NCI-H2107 treated with DMSO at 0.1 percent for 48 hours (cell line): Measurements from ENCODE around the gene SNX11.
A peak's percentile ranks its signal among the peaks of the same experiment; 100 is the strongest.

Experiments
- DNase-seq: peaks from one replicate; lab custom pipeline; 2025; ENCODE audit not compliant: unreplicated experiment; lab: John Stamatoyannopoulos, UW

Gene SNX11

GRCh38 chr17:48129981-48130380, 22.4 kb downstream of the SNX11 start:
- DNase-seq: no peak

- DNase-seq: peak; percentile 69
These were observed 23.8 kb downstream of the SNX11 start for GRCh38 chr17:48131216-48131824.

- DNase-seq: no peak
These were observed 24.8 kb downstream of the SNX11 start for GRCh38 chr17:48132385-48132784.

DNA sequence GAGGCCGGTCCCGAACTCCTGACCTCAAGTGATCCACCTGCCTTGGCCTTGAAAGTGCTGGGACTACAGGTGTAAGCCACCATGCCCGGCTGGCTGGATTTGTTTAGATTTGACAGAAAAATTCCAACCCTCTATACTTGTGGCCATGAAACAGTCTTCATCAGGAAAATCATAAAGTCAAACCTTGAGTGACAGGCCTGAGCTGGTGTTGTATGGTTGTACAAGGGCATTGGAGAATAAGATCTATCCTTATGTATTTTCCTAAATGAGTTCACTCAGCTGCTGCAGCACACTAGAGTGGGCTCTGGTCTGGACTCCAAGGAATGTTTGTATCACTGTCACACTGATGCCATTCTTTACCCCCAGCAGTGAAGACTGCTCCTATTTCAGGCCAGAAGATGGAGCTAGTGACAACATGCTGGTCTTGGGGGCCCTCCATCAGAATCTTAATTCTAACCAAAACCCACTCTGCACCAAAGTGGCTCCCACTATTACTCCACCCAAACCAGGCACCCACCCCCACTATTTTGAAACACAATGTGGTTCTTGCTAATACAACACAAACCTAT, 27.4 kb downstream of the SNX11 start:
- DNase-seq: no peak

GRCh38 chr17:48137656-48138055, 30.1 kb downstream of the SNX11 start:
- DNase-seq: no peak

- no peak for DNase-seq
These were observed 32.4 kb downstream of the SNX11 start for GRCh38 chr17:48139944-48140343.

DNA sequence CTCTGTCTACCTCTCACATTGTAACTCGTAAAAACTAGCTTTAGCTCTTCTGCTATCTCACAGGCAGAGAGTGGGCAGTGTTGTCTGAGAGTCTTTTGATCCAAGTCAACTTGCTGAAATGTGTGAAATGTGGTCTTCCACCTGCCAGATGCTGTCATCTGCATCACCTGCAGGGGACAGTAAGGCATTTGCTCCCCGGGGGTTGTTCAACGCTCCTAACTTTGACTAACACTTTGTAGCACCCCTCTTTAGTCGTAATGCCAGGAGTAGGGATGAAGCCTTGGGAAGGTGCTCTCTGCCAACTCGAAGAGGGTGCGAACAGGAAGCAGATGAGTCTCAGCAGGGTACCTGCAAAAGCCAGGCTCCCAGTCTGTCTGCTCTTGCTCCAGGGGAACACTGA, 36.1 kb downstream of the SNX11 start:
- no peak for DNase-seq

GRCh38 chr17:48144231-48144630, 36.7 kb downstream of the SNX11 start:
- DNase-seq: no peak

DNA sequence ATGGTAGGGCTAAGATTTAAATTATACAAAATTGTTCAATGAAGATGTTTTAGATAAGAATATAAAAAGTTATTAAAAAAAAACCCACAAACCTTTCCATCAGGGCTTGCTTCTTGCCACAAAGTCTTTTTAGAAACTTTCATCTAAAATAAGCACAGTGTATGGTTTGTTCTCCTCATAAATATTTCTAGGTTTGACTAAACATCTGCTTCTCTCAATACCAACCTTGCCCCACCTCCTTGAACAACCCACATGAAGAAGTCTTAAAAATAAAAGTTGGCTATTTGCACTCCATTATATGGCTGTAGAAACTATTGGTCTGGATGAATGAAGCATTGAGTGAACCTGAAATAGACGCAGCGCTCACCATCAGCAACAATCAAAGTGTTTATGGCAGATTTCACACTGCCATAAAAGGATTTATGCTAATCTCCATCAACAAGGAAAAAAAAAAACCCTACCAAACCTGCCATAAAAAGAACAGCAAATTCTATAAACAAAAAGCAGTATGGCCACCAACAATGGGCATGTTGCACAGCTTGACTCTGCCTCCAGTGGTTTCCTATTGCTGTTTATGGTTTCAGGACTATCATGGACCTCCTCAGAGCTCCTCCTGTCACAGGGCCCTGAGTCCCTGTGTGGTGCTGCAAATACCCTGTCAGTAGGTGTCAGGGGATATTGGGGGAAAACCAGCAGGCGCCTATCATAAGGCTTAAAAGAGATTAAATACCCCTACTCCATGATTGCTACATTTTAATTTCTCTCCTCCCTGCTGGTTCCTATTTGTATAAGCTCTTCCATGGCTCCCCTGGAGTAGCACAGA, 37.6 kb downstream of the SNX11 start:
- DNase-seq: no peak

DNA sequence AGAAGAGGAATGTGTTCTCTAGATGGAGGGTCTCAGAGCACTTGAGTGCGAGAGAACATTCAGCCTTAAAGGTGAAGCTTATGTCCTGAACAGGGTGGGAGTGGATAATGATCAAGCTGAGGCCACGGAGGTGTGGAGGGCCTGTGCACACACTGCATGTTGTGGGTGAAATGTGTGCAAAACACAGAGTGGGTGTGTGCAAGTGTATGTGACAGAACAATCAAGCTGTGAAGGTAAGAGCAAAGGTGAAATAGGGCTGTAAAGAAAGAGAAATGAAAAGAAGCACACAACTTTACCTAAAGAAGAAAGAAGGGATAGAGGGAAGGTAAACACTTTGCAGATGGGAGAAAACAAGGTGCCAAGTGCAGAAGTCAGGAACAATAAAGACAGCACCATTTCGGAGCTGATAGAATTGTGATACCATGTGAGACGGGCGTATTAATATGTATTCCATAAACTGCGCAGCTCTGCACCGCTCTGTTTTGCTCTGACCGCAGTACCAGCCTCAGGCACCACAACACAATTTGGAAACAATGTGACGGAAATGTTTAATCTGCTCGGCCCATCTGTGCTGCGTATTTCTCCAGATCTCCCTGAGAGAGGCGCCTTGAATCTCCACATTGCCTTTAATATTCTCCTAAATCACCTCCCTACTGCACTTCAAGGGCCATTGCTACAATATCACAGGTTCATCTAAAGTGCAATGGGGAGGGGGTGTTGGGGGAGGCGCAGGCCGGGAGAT, 40.6 kb downstream of the SNX11 start:
- DNase-seq: no peak

- DNase-seq: peak; percentile 34
These were observed 41.6 kb downstream of the SNX11 start for GRCh38 chr17:48148854-48149786.

GRCh38 chr17:48149787-48150463, 42.4 kb downstream of the SNX11 start:
- DNase-seq: no peak

DNA sequence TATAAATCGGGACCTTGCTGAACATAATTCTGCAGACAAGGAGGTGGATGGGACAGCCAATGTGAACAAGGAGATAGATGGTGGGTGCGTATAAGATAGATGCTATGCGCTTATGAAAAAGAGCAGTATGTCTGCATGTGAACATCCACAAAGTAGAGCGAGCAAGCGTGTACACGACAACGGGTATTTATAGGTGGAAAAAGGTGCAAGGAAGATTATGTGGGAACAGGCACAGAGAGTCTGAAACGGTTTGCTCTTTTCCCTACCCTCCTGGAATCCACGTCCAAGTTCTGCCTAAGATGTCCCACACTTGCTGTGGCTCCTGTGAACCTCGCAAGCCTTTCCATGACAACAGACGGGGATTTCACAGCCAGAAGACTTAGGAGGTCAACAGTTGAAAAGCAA, 43.0 kb downstream of the SNX11 start:
- DNase-seq: no peak

DNA sequence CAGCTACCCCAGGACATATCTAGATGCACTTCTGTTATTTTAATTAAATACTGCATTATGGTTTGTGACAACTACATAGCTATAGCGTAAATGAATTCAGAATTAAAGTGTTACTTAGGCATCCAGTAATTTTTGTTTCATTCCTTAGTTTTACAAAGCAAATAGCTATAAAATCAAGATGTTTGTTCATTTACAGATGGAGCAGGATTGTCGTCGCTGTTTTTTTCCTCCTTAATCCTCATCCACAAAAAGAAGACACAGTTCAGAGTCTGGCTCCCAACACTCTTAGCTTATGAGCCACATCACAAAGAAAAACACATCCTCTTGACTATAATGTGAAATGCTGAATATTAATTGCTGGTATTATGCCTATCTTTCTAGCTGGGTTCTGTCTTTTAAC, 43.7 kb downstream of the SNX11 start:
- no peak for DNase-seq

- no peak for DNase-seq
These were observed 44.7 kb downstream of the SNX11 start for GRCh38 chr17:48152289-48152688.

DNA sequence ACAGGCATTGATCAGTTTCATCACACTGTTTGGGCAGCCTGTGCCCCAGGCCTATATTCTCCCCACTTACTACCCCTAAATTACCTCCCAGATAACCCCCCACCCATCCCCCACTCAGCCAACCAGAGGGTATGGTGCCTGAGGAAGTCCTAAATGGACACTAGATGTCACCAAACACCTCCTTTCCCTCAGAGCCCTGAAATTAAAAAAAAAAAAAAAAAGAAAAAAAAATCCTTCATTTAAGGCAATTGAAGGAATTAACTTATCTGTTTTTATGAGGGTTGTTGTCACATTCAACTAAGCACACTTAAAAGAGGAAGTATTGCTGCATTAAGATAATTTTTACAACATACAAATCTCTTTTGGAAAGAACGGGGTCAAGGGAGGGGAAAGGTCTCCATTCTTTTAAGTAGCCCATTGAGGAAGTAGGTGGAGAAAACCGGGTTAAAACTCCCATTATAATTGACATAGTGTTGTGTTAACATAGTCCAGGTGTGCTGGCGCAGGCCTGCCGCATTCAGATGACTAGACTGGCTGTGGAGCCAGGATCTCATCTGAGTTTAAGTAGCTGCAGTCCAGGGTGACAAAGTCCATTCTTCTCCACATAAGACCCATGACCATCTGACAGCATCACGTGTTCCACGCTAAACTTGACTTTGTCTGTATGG, 46.3 kb downstream of the SNX11 start:
- peak; percentile 36 for DNase-seq

- DNase-seq: peak; percentile 83
These were observed 48.5 kb downstream of the SNX11 start for GRCh38 chr17:48155889-48156611.

- DNase-seq: no peak
These were observed 51.7 kb downstream of the SNX11 start for GRCh38 chr17:48159232-48159631.
